HEK293 (cell line): ENCODE data around the gene WDPCP.
"Not testable (repeated sequence)": the region's sequence is repeated elsewhere in the genome, so short reads cannot be mapped to it uniquely, and the experiment has no call there.

Source experiments
- CTCF ChIA-PET: fragments of 350-600 bp; formaldehyde crosslinking; extraction: SDS; loops from one replicate; lab custom pipeline; 2021; ENCODE audit warnings: antibody characterized with exemption; lab: Yijun Ruan, JAX
- POLR2A ChIA-PET: fragments of 300-600 bp; formaldehyde crosslinking; extraction: SDS; loops from one replicate; lab custom pipeline; 2020; ENCODE audit warnings: antibody characterized with exemption, inconsistent platforms; lab: Yijun Ruan, JAX
- H3K27ac ChIP-seq: fragments of 200-500 bp; sonication (Bioruptor generic); 2 replicates; pipeline ENCODE4 v1.5.1; 2014; ENCODE audit warnings: low read depth, low read length, control low read depth, inconsistent platforms; ENCODE audit errors: extremely low read depth
- H3K36me3 ChIP-seq, 2 experiments: fragments of 200-500 bp in 1 of 2; sonication (Bioruptor generic) in 1 of 2; 1 replicate in 1 of 2; 2 replicates in 1 of 2; pipeline ENCODE4 v1.5.1; 2014 to 2017; ENCODE audit warnings: inconsistent platforms in 2 of 2, low read length in 2 of 2; ENCODE audit not compliant: control insufficient read depth in 2 of 2, insufficient read depth in 1 of 2
- H3K4me1 ChIP-seq: fragments of 200-500 bp; sonication (Bioruptor generic); 2 replicates; pipeline ENCODE4 v1.5.1; 2014; ENCODE audit warnings: mild to moderate bottlenecking, low read length, inconsistent platforms; ENCODE audit not compliant: control insufficient read depth, insufficient read depth
- H3K4me3 ChIP-seq: 2 replicates; pipeline ENCODE4 v1.5.1; 2011; ENCODE audit warnings: low read depth, mild to moderate bottlenecking, control low read depth, low read length, moderate library complexity
- H3K9me3 ChIP-seq: fragments of 200-500 bp; sonication (Bioruptor generic); 2 replicates; pipeline ENCODE4 v1.5.1; 2014; ENCODE audit warnings: low read depth, low read length, inconsistent platforms; ENCODE audit not compliant: control insufficient read depth, insufficient read depth
- BCL6B ChIP-seq: fragments of 450-650 bp; formaldehyde crosslinking; IDR thresholded peaks from 2 replicates; pipeline ENCODE4 v1.5.1; 2017; ENCODE audit warnings: missing biosample characterization, missing genetic modification characterization
- GFI1B ChIP-seq: fragments of 450-650 bp; formaldehyde crosslinking; IDR thresholded peaks from 2 replicates; pipeline ENCODE4 v1.5.1; 2016; ENCODE audit warnings: missing biosample characterization, missing genetic modification characterization
- INSM2 ChIP-seq: fragments of 450-650 bp; formaldehyde crosslinking; IDR thresholded peaks from 2 replicates; pipeline ENCODE4 v1.5.1; 2016; ENCODE audit warnings: missing biosample characterization, missing genetic modification characterization
- PRDM10 ChIP-seq: fragments of 450-650 bp; formaldehyde crosslinking; IDR thresholded peaks from 2 replicates; pipeline ENCODE4 v1.5.1; 2016; ENCODE audit warnings: missing biosample characterization, missing genetic modification characterization
- PRDM4 ChIP-seq: fragments of 450-650 bp; formaldehyde crosslinking; IDR thresholded peaks from 2 replicates; pipeline ENCODE4 v1.5.1; 2017; ENCODE audit warnings: missing biosample characterization, missing genetic modification characterization
- REPIN1 ChIP-seq: fragments of 450-650 bp; formaldehyde crosslinking; IDR thresholded peaks from 2 replicates; pipeline ENCODE4 v1.5.1; 2017; ENCODE audit warnings: missing biosample characterization, missing genetic modification characterization, low read depth
- SETDB1 ChIP-seq: IDR thresholded peaks from one replicate; pipeline ENCODE4 v1.6.1; 2017; ENCODE audit warnings: mild to moderate bottlenecking, low read length, moderate library complexity, mixed read lengths; ENCODE audit not compliant: insufficient read length
- TCF7L2 ChIP-seq: IDR thresholded peaks from 2 replicates; pipeline ENCODE4 v1.6.1; 2011; ENCODE audit warnings: low read depth, mild to moderate bottlenecking, inconsistent platforms, low read length, moderate library complexity, borderline replicate concordance
- ZFHX2 ChIP-seq: fragments of 450-650 bp; formaldehyde crosslinking; conservative IDR thresholded peaks from 2 replicates; pipeline ENCODE4 v1.5.1; 2016; ENCODE audit warnings: missing biosample characterization, missing genetic modification characterization
- ZNF2 ChIP-seq: fragments of 450-650 bp; formaldehyde crosslinking; IDR thresholded peaks from 2 replicates; pipeline ENCODE4 v1.5.1; 2016; ENCODE audit warnings: missing biosample characterization, missing genetic modification characterization
- ZNF24 ChIP-seq: fragments of 450-650 bp; formaldehyde crosslinking; IDR thresholded peaks from 2 replicates; pipeline ENCODE4 v1.5.1; 2016; ENCODE audit warnings: missing biosample characterization, missing genetic modification characterization
- ZNF311 ChIP-seq: fragments of 450-650 bp; formaldehyde crosslinking; IDR thresholded peaks from 2 replicates; pipeline ENCODE4 v1.5.1; 2017; ENCODE audit warnings: missing biosample characterization, missing genetic modification characterization, borderline replicate concordance
- ZNF558 ChIP-seq: fragments of 450-650 bp; formaldehyde crosslinking; IDR thresholded peaks from 2 replicates; pipeline ENCODE4 v1.5.1; 2016; ENCODE audit warnings: missing biosample characterization, missing genetic modification characterization
- ZNF629 ChIP-seq: fragments of 450-650 bp; formaldehyde crosslinking; IDR thresholded peaks from 2 replicates; pipeline ENCODE4 v1.5.1; 2017; ENCODE audit warnings: missing biosample characterization, missing genetic modification characterization
- TF ChIP-seq, protein P1 (sequence below): fragments of 450-650 bp; formaldehyde crosslinking; IDR thresholded peaks from 2 replicates; pipeline ENCODE4 v1.5.1; 2016; ENCODE audit warnings: missing biosample characterization, missing genetic modification characterization
- TF ChIP-seq, protein P2 (sequence below): fragments of 450-650 bp; formaldehyde crosslinking; IDR thresholded peaks from 2 replicates; pipeline ENCODE4 v1.5.1; 2016; ENCODE audit warnings: missing biosample characterization, missing genetic modification characterization
- TF ChIP-seq, protein P3 (sequence below): fragments of 450-650 bp; formaldehyde crosslinking; IDR thresholded peaks from 2 replicates; pipeline ENCODE4 v1.5.1; 2016; ENCODE audit warnings: missing biosample characterization, missing genetic modification characterization

Gene WDPCP

GRCh38 chr2:63569740-63570139 lies 18.5 kb downstream of the WDPCP start:
- Histone ChIP-seq H3K27ac (no peak overlapping the region), H3K4me1 (no peaks in the 10 kb centered on the region), H3K36me3 (no peaks in the 10 kb centered on the region), H3K4me3 (no peak overlapping the region), H3K9me3 (no peaks in the 10 kb centered on the region)
- ChIA-PET CTCF (interaction anchor here (0.8 kb wide), 1 partner anchor 17 kb away, joined by 4 read pairs; no protein-coding TSS in a partner anchor), POLR2A (no interaction called here)
- TF ChIP-seq, protein P1, sequence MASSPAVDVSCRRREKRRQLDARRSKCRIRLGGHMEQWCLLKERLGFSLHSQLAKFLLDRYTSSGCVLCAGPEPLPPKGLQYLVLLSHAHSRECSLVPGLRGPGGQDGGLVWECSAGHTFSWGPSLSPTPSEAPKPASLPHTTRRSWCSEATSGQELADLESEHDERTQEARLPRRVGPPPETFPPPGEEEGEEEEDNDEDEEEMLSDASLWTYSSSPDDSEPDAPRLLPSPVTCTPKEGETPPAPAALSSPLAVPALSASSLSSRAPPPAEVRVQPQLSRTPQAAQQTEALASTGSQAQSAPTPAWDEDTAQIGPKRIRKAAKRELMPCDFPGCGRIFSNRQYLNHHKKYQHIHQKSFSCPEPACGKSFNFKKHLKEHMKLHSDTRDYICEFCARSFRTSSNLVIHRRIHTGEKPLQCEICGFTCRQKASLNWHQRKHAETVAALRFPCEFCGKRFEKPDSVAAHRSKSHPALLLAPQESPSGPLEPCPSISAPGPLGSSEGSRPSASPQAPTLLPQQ = no peak
- TF ChIP-seq TCF7L2 (no peak), PRDM10 (tag by site-specific recombination) (no peak), BCL6B (no peak), GFI1B (tag by site-specific recombination) (no peak), SETDB1 (no peak), ZNF558 (tag by site-specific recombination) (no peak), ZNF24 (tag by site-specific recombination) (no peak)

- Histone ChIP-seq H3K4me1 (no peaks in the 10 kb centered on the region), H3K36me3 (no peaks in the 10 kb centered on the region)
- POLR2A ChIA-PET = no interaction called here
- TF ChIP-seq INSM2 (tag by site-specific recombination) = no peak
- TF ChIP-seq, protein P2, sequence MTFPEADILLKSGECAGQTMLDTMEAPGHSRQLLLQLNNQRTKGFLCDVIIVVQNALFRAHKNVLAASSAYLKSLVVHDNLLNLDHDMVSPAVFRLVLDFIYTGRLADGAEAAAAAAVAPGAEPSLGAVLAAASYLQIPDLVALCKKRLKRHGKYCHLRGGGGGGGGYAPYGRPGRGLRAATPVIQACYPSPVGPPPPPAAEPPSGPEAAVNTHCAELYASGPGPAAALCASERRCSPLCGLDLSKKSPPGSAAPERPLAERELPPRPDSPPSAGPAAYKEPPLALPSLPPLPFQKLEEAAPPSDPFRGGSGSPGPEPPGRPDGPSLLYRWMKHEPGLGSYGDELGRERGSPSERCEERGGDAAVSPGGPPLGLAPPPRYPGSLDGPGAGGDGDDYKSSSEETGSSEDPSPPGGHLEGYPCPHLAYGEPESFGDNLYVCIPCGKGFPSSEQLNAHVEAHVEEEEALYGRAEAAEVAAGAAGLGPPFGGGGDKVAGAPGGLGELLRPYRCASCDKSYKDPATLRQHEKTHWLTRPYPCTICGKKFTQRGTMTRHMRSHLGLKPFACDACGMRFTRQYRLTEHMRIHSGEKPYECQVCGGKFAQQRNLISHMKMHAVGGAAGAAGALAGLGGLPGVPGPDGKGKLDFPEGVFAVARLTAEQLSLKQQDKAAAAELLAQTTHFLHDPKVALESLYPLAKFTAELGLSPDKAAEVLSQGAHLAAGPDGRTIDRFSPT = no peak
- TF ChIP-seq, protein P3, sequence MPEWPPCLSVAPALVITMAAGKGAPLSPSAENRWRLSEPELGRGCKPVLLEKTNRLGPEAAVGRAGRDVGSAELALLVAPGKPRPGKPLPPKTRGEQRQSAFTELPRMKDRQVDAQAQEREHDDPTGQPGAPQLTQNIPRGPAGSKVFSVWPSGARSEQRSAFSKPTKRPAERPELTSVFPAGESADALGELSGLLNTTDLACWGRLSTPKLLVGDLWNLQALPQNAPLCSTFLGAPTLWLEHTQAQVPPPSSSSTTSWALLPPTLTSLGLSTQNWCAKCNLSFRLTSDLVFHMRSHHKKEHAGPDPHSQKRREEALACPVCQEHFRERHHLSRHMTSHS = no peak
- no peak for TF ChIP-seq ZNF629
- TF ChIP-seq PRDM4 (tag by site-specific recombination) = no peak
- no peak for TF ChIP-seq ZNF2
- TF ChIP-seq ZFHX2 (tag by site-specific recombination) = no peak
- TF ChIP-seq REPIN1 (tag by site-specific recombination) = no peak
- no peak for TF ChIP-seq ZNF311
- TF ChIP-seq, all 188 proteins: peak for 0
- no peak overlapping the region for H3K4me3 ChIP-seq
- no peaks in the 10 kb centered on the region for H3K9me3 ChIP-seq
- CTCF ChIA-PET = interaction anchor here (1.2 kb wide), 1 partner anchor 15 kb away, joined by 3 read pairs; no protein-coding TSS in a partner anchor
- H3K27ac ChIP-seq = no peak overlapping the region
These were observed 25.5 kb downstream of the WDPCP start for GRCh38 chr2:63562751-63563150.

GRCh38 chr2:63558922-63559321 lies 29.4 kb downstream of the WDPCP start:
- POLR2A ChIA-PET, H3K4me1 ChIP-seq, H3K36me3 ChIP-seq, H3K27ac ChIP-seq, H3K9me3 ChIP-seq, CTCF ChIA-PET, H3K4me3 ChIP-seq: not testable (repeated sequence)
